OCI-LY3 (cell line): Measurements from ENCODE around the gene NEMF.

Experiments
- EZH2phosphoT487 ChIP-seq: fragments of 200-600 bp; shearing (Covaris generic); IDR thresholded peaks from 2 replicates; pipeline ENCODE4 v1.6.1; 2018; ENCODE audit warnings: antibody characterized with exemption, mixed run types, low read depth
- TF ChIP-seq, protein P1 (sequence below): fragments of 200-600, 300-600 bp; sonication (generic); IDR thresholded peaks from 2 replicates; pipeline ENCODE4 v1.5.1; 2014; ENCODE audit warnings: antibody characterized with exemption, low read length, low read depth

GRCh38 chr14:49849213-49849847, 3.3 kb downstream of the NEMF start:
- TF ChIP-seq, protein P1, sequence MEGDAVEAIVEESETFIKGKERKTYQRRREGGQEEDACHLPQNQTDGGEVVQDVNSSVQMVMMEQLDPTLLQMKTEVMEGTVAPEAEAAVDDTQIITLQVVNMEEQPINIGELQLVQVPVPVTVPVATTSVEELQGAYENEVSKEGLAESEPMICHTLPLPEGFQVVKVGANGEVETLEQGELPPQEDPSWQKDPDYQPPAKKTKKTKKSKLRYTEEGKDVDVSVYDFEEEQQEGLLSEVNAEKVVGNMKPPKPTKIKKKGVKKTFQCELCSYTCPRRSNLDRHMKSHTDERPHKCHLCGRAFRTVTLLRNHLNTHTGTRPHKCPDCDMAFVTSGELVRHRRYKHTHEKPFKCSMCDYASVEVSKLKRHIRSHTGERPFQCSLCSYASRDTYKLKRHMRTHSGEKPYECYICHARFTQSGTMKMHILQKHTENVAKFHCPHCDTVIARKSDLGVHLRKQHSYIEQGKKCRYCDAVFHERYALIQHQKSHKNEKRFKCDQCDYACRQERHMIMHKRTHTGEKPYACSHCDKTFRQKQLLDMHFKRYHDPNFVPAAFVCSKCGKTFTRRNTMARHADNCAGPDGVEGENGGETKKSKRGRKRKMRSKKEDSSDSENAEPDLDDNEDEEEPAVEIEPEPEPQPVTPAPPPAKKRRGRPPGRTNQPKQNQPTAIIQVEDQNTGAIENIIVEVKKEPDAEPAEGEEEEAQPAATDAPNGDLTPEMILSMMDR: no peak
- TF ChIP-seq EZH2phosphoT487: no peak
